Measurements from ENCODE around the gene TRIM65. TPM values are rescaled to one million over a fixed set of nuclear protein-coding genes. Genes with fewer than 3 reads are reported as not detected.
A peak's percentile ranks its signal among the peaks of the same experiment; 100 is the strongest.

TRIM65 gene
- total and polyA plus RNA-seq, 2 of the 13 experiments (the other 11 are each of a cell fraction or from before 2014, with no cell fraction given) = 10.3 to 22.4 TPM

DNA sequence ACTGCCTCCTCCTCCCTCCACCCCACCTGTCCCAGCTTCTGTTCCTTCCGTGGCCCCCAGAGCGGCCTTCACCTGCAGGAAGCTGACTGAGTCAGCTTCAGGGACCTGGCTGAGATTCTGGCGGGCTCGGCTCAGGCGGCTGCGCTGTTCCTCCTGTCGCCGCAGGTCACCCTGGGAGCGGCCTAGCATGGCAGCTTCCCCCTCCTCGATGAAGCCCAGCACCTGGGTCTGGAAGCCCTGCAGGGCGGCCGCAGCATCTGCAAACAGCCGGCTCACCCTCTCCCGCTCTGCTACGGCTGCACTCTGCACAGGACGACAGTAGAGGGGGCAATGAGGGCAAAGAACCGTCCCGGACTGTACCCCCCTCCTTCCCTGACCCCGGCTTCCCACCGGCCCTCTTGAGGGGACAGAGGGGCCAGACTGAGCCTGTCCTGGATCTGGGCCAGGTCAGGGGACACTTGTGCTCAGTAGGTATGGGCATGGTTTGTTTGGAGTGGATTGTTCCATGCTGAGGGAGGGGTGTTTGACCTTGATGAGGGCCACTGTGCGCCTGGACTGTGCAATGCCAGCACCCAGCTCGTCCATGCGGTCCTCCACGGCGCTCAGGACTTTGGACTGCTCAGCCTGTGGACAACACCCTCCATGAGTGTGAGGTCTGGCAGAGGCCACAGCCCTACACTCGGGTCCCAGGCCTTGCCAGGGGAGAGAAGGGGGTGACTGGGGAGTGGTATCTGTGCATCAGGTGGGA is 20.4 kb downstream of the TRIM65 start (continued):
- TF ChIP-seq, protein P1, sequence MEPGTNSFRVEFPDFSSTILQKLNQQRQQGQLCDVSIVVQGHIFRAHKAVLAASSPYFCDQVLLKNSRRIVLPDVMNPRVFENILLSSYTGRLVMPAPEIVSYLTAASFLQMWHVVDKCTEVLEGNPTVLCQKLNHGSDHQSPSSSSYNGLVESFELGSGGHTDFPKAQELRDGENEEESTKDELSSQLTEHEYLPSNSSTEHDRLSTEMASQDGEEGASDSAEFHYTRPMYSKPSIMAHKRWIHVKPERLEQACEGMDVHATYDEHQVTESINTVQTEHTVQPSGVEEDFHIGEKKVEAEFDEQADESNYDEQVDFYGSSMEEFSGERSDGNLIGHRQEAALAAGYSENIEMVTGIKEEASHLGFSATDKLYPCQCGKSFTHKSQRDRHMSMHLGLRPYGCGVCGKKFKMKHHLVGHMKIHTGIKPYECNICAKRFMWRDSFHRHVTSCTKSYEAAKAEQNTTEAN (CRISPR knock-in tag; conservative IDR thresholded peaks at IDR 0.05) = peak; percentile 91; the same call in 1 of the 2 replicates
- TF ChIP-seq EP300 (IDR thresholded peaks at IDR 0.05; ENCODE audit: low read depth in 2 of 2, low read length in 2 of 2) = peak in 1 of 2 experiments; percentile 74; a peak in 2 of 4 replicates
- peak; percentile 72 for TF ChIP-seq EP300 (CRISPR knock-in tag; IDR thresholded peaks at IDR 0.05; ENCODE audit: borderline replicate concordance)
- no peak; the same call in 1 of the 2 replicates for TF ChIP-seq ZNF33A (CRISPR knock-in tag; IDR thresholded peaks at IDR 0.05; ENCODE audit: borderline replicate concordance)
- peak; percentile 97 for TF ChIP-seq ZSCAN25 (CRISPR knock-in tag; IDR thresholded peaks at IDR 0.05)
- TF ChIP-seq MAFF (IDR thresholded peaks at IDR 0.05; ENCODE audit: low read depth, low read length) = 0 out of 2 replicates have a peak, but pooled peaks have one; percentile 13
- peak; percentile 98 for TF ChIP-seq ZNF891 (CRISPR knock-in tag; IDR thresholded peaks at IDR 0.05)
- TF ChIP-seq ZSCAN20 (CRISPR knock-in tag; IDR thresholded peaks at IDR 0.05; ENCODE audit: borderline replicate concordance) = peak; percentile 17; the same call in 1 of the 2 replicates
- no peak for TF ChIP-seq NR3C1 (CRISPR knock-in tag; IDR thresholded peaks at IDR 0.05)
- peak; percentile 53 for TF ChIP-seq SRSF1 (optimal IDR thresholded peaks at IDR 0.05; ENCODE audit: low read depth, low read length)
- TF ChIP-seq NCOR1 (IDR thresholded peaks at IDR 0.05; ENCODE audit: borderline replicate concordance, low read length) = peak; percentile 78
- TF ChIP-seq, protein P2, sequence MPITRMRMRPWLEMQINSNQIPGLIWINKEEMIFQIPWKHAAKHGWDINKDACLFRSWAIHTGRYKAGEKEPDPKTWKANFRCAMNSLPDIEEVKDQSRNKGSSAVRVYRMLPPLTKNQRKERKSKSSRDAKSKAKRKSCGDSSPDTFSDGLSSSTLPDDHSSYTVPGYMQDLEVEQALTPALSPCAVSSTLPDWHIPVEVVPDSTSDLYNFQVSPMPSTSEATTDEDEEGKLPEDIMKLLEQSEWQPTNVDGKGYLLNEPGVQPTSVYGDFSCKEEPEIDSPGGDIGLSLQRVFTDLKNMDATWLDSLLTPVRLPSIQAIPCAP (CRISPR knock-in tag; IDR thresholded peaks at IDR 0.05; ENCODE audit: low read depth) = peak; percentile 31
- TF ChIP-seq, protein P3, sequence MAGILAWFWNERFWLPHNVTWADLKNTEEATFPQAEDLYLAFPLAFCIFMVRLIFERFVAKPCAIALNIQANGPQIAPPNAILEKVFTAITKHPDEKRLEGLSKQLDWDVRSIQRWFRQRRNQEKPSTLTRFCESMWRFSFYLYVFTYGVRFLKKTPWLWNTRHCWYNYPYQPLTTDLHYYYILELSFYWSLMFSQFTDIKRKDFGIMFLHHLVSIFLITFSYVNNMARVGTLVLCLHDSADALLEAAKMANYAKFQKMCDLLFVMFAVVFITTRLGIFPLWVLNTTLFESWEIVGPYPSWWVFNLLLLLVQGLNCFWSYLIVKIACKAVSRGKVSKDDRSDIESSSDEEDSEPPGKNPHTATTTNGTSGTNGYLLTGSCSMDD (CRISPR knock-in tag; IDR thresholded peaks at IDR 0.05) = no peak
- no peak for TF ChIP-seq HNRNPK (IDR thresholded peaks at IDR 0.05; ENCODE audit: low read depth, low read length, poor library complexity, severe bottlenecking)
- TF ChIP-seq ZNF652 (CRISPR knock-in tag; IDR thresholded peaks at IDR 0.05; ENCODE audit: borderline replicate concordance, low read depth) = peak; percentile 38; the same call in 1 of the 2 replicates
- peak; percentile 91 for TF ChIP-seq RBFOX2 (IDR thresholded peaks at IDR 0.05; ENCODE audit: low read depth, low read length)
- TF ChIP-seq RFXAP (CRISPR knock-in tag; IDR thresholded peaks at IDR 0.05; ENCODE audit: borderline replicate concordance) = 0 out of 2 replicates have a peak, but pooled peaks have one; percentile 22
- TF ChIP-seq, protein P4, sequence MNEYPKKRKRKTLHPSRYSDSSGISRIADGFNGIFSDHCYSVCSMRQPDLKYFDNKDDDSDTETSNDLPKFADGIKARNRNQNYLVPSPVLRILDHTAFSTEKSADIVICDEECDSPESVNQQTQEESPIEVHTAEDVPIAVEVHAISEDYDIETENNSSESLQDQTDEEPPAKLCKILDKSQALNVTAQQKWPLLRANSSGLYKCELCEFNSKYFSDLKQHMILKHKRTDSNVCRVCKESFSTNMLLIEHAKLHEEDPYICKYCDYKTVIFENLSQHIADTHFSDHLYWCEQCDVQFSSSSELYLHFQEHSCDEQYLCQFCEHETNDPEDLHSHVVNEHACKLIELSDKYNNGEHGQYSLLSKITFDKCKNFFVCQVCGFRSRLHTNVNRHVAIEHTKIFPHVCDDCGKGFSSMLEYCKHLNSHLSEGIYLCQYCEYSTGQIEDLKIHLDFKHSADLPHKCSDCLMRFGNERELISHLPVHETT (CRISPR knock-in tag; conservative IDR thresholded peaks at IDR 0.05) = peak; percentile 91
- TF ChIP-seq ZFP62 (CRISPR knock-in tag; IDR thresholded peaks at IDR 0.05) = no peak

Measured in HepG2 (cell line).